ENCODE results near the gene ZCCHC7. TPM values are rescaled to one million over a fixed set of nuclear protein-coding genes. Genes with fewer than 3 reads are reported as not detected.

The ZCCHC7 gene
- total and polyA plus RNA-seq, 2 of the 8 experiments (the other 6 are each of a cell fraction or from before 2014, with no cell fraction given): 12.2 to 27.5 TPM

DNA sequence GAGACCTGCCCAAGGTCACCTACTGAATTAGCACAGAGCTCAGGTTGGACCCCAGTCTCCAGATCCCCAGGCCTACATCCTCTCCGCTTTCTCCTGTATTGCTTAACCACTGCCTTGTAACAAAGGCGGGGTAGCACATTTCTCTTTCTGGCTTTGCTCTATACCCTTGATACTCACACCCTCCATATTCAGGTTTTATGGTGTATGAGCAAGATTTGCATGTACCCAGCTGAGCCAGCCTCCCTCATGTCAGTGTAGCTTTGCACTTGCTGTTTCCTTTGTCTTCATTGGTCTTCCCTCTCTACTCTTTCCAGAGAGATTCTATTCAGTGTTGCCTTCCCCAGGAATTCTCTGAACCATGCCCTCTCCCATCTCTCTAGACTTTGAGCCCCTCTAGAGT is 19.6 kb upstream of the ZCCHC7 start (continued):
- TF ChIP-seq, protein P1, sequence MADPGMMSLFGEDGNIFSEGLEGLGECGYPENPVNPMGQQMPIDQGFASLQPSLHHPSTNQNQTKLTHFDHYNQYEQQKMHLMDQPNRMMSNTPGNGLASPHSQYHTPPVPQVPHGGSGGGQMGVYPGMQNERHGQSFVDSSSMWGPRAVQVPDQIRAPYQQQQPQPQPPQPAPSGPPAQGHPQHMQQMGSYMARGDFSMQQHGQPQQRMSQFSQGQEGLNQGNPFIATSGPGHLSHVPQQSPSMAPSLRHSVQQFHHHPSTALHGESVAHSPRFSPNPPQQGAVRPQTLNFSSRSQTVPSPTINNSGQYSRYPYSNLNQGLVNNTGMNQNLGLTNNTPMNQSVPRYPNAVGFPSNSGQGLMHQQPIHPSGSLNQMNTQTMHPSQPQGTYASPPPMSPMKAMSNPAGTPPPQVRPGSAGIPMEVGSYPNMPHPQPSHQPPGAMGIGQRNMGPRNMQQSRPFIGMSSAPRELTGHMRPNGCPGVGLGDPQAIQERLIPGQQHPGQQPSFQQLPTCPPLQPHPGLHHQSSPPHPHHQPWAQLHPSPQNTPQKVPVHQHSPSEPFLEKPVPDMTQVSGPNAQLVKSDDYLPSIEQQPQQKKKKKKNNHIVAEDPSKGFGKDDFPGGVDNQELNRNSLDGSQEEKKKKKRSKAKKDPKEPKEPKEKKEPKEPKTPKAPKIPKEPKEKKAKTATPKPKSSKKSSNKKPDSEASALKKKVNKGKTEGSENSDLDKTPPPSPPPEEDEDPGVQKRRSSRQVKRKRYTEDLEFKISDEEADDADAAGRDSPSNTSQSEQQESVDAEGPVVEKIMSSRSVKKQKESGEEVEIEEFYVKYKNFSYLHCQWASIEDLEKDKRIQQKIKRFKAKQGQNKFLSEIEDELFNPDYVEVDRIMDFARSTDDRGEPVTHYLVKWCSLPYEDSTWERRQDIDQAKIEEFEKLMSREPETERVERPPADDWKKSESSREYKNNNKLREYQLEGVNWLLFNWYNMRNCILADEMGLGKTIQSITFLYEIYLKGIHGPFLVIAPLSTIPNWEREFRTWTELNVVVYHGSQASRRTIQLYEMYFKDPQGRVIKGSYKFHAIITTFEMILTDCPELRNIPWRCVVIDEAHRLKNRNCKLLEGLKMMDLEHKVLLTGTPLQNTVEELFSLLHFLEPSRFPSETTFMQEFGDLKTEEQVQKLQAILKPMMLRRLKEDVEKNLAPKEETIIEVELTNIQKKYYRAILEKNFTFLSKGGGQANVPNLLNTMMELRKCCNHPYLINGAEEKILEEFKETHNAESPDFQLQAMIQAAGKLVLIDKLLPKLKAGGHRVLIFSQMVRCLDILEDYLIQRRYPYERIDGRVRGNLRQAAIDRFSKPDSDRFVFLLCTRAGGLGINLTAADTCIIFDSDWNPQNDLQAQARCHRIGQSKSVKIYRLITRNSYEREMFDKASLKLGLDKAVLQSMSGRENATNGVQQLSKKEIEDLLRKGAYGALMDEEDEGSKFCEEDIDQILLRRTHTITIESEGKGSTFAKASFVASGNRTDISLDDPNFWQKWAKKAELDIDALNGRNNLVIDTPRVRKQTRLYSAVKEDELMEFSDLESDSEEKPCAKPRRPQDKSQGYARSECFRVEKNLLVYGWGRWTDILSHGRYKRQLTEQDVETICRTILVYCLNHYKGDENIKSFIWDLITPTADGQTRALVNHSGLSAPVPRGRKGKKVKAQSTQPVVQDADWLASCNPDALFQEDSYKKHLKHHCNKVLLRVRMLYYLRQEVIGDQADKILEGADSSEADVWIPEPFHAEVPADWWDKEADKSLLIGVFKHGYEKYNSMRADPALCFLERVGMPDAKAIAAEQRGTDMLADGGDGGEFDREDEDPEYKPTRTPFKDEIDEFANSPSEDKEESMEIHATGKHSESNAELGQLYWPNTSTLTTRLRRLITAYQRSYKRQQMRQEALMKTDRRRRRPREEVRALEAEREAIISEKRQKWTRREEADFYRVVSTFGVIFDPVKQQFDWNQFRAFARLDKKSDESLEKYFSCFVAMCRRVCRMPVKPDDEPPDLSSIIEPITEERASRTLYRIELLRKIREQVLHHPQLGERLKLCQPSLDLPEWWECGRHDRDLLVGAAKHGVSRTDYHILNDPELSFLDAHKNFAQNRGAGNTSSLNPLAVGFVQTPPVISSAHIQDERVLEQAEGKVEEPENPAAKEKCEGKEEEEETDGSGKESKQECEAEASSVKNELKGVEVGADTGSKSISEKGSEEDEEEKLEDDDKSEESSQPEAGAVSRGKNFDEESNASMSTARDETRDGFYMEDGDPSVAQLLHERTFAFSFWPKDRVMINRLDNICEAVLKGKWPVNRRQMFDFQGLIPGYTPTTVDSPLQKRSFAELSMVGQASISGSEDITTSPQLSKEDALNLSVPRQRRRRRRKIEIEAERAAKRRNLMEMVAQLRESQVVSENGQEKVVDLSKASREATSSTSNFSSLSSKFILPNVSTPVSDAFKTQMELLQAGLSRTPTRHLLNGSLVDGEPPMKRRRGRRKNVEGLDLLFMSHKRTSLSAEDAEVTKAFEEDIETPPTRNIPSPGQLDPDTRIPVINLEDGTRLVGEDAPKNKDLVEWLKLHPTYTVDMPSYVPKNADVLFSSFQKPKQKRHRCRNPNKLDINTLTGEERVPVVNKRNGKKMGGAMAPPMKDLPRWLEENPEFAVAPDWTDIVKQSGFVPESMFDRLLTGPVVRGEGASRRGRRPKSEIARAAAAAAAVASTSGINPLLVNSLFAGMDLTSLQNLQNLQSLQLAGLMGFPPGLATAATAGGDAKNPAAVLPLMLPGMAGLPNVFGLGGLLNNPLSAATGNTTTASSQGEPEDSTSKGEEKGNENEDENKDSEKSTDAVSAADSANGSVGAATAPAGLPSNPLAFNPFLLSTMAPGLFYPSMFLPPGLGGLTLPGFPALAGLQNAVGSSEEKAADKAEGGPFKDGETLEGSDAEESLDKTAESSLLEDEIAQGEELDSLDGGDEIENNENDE (IDR thresholded peaks at IDR 0.05; ENCODE audit: insufficient replicate concordance, low read length): no peak
- no peak for TF ChIP-seq BCL11A (IDR thresholded peaks at IDR 0.05; ENCODE audit: low read depth in 2 of 2, low read length in 2 of 2)
- TF ChIP-seq NRF1 (IDR thresholded peaks at IDR 0.05; ENCODE audit: low read depth, low read length): no peak
- no peak for TF ChIP-seq SP2 (IDR thresholded peaks at IDR 0.05; ENCODE audit: low read length)
- no peak for TF ChIP-seq POLR2A (IDR thresholded peaks at IDR 0.05; ENCODE audit: control extremely low read depth in 1 of 2, low read depth in 2 of 2, low read length in 2 of 2)
- TF ChIP-seq NANOG (IDR thresholded peaks at IDR 0.05; ENCODE audit: insufficient read depth, low read depth, low read length, poor library complexity, severe bottlenecking): no peak
- no peak for TF ChIP-seq GTF2F1 (IDR thresholded peaks at IDR 0.05; ENCODE audit: borderline replicate concordance, low read depth, low read length)
- TF ChIP-seq SP1 (IDR thresholded peaks at IDR 0.05; ENCODE audit: low read depth, low read length): no peak
- TF ChIP-seq SIX5 (IDR thresholded peaks at IDR 0.05; ENCODE audit: low read depth, low read length): no peak
- TF ChIP-seq RFX5 (IDR thresholded peaks at IDR 0.05; ENCODE audit: borderline replicate concordance, low read depth, low read length): no peak
- no peak for TF ChIP-seq CBX8 (IDR thresholded peaks at IDR 0.05; ENCODE audit: borderline replicate concordance, low read depth, low read length)
- TF ChIP-seq EP300 (IDR thresholded peaks at IDR 0.05; ENCODE audit: borderline replicate concordance in 1 of 2, low read depth in 2 of 2, low read length in 2 of 2): no peak
- TF ChIP-seq PHF8 (conservative IDR thresholded peaks at IDR 0.05; ENCODE audit: low read depth, low read length): no peak
